Keratinocyte (primary cell): ENCODE measurements around the gene SLC38A4. TPM values are rescaled to one million over a fixed set of nuclear protein-coding genes. Genes with fewer than 3 reads are reported as not detected.

ENCODE experiments used
- DNase-seq: peaks from one replicate; pipeline ENCODE4 v3.0.0-alpha.2; 2011; ENCODE audit warnings: low read depth, missing footprints, low spot score
- FAIRE-seq: peaks from 2 replicates; lab custom pipeline; 2011; peaks lifted over from hg19 to GRCh38; lab: Jason Lieb, UNC
- H2AFZ ChIP-seq: 2 replicates; pipeline ENCODE4 v1.6.0; 2012; ENCODE audit warnings: low read length, control low read depth, inconsistent platforms; ENCODE audit not compliant: control insufficient read depth
- H3K27ac ChIP-seq: 2 replicates; pipeline ENCODE4 v1.5.1; 2011; ENCODE audit warnings: low read length; ENCODE audit not compliant: control insufficient read depth, insufficient read depth
- H3K27me3 ChIP-seq: 3 replicates; pipeline ENCODE4 v1.6.0; 2011; ENCODE audit warnings: low read length; ENCODE audit not compliant: control insufficient read depth, insufficient read depth; ENCODE audit errors: extremely low read depth
- H3K36me3 ChIP-seq, 2 experiments: 2 replicates in 1 of 2; 3 replicates in 1 of 2; pipeline ENCODE4 v1.5.1; 2011; ENCODE audit warnings: low read length in 2 of 2, mild to moderate bottlenecking in 1 of 2; ENCODE audit not compliant: control insufficient read depth in 2 of 2, insufficient read depth in 2 of 2; ENCODE audit errors: extremely low read depth in 1 of 2
- H3K4me1 ChIP-seq: 3 replicates; pipeline ENCODE4 v1.5.1; 2011; ENCODE audit warnings: low read length; ENCODE audit not compliant: control insufficient read depth, insufficient read depth; ENCODE audit errors: extremely low read depth
- H3K4me2 ChIP-seq: 3 replicates; pipeline ENCODE4 v1.6.0; 2011; ENCODE audit warnings: low read depth, low read length; ENCODE audit not compliant: control insufficient read depth, insufficient read depth; ENCODE audit errors: extremely low read depth
- H3K4me3 ChIP-seq, 3 experiments: fragments of 200-600 bp in 1 of 3; sonication (generic) in 1 of 3; 2 replicates in 2 of 3; 3 replicates in 1 of 3; pipeline ENCODE4 v1.5.1; 2011 to 2016; ENCODE audit warnings: low read length in 3 of 3, mild to moderate bottlenecking in 3 of 3, control low read depth in 2 of 3, inconsistent platforms in 1 of 3, low read depth in 1 of 3, mixed read lengths in 1 of 3, mixed run types in 1 of 3, moderate library complexity in 1 of 3; ENCODE audit not compliant: control insufficient read depth in 2 of 3, insufficient read depth in 2 of 3; ENCODE audit errors: extremely low read depth in 1 of 3
- H3K79me2 ChIP-seq: 2 replicates; pipeline ENCODE4 v1.6.0; 2012; ENCODE audit warnings: low read length; ENCODE audit not compliant: control insufficient read depth, insufficient read depth
- H3K9ac ChIP-seq: 3 replicates; pipeline ENCODE4 v1.6.0; 2011; ENCODE audit warnings: low read length; ENCODE audit not compliant: control insufficient read depth, insufficient read depth; ENCODE audit errors: extremely low read depth
- H3K9me1 ChIP-seq: 3 replicates; pipeline ENCODE4 v1.6.0; 2011; ENCODE audit warnings: low read length; ENCODE audit not compliant: control insufficient read depth, insufficient read depth; ENCODE audit errors: extremely low read depth
- H3K9me3 ChIP-seq: 2 replicates; pipeline ENCODE4 v1.5.1; 2012; ENCODE audit warnings: low read depth, low read length; ENCODE audit not compliant: control insufficient read depth
- H4K20me1 ChIP-seq: 3 replicates; pipeline ENCODE4 v1.6.0; 2011; ENCODE audit warnings: low read length; ENCODE audit not compliant: control insufficient read depth, insufficient read depth; ENCODE audit errors: extremely low read depth
- EZH2 ChIP-seq: IDR thresholded peaks from one replicate; pipeline ENCODE4 v1.6.1; 2012; ENCODE audit warnings: inconsistent platforms, mild to moderate bottlenecking, low read length, moderate library complexity
- dilution Hi-C: fragments of 300-500 bp; cut with MboI; formaldehyde crosslinking; loops from one replicate; pipeline ENCODE4 v1.7.0; 2020; ENCODE audit warnings: low sequenced_read_pairs; ENCODE audit not compliant: extremely low pct_ligation_motif_present
- polyA plus RNA-seq, 5 experiments: library from polyadenylated mRNA; depleted of rRNA in 3 of 5; stranded (reverse) in 3 of 5; stranded (forward) in 1 of 5; unstranded in 1 of 5; fragments of >200 nt; gene quantifications; 1 replicate in 1 of 5; 2 replicates in 3 of 5; 3 replicates in 1 of 5; pipeline versions ENCODE4 v1.2.1 to v1.2.3, GENCODE V29; 2011 to 2012; ENCODE audit warnings: missing spikeins in 2 of 5, low read depth in 1 of 5, low replicate concordance in 1 of 5
- TF ChIP-seq, protein P1 (sequence below), 3 experiments: IDR thresholded peaks in 1 of 3; conservative IDR thresholded peaks in 1 of 3; optimal IDR thresholded peaks in 1 of 3; 2 replicates in 2 of 3; 3 replicates in 1 of 3; pipeline versions ENCODE3 to v1.5.1; 2011; ENCODE audit warnings: low read length in 3 of 3, mild to moderate bottlenecking in 3 of 3, moderate library complexity in 2 of 3, control low read depth in 1 of 3, inconsistent platforms in 1 of 3; ENCODE audit not compliant: insufficient read depth in 2 of 3; ENCODE audit errors: extremely low read depth in 1 of 3

Gene SLC38A4
- polyA plus RNA-seq, 1 donor (not counting 4 experiments of a cell fraction or from before 2014, with no cell fraction given), result 0.37 TPM

DNA sequence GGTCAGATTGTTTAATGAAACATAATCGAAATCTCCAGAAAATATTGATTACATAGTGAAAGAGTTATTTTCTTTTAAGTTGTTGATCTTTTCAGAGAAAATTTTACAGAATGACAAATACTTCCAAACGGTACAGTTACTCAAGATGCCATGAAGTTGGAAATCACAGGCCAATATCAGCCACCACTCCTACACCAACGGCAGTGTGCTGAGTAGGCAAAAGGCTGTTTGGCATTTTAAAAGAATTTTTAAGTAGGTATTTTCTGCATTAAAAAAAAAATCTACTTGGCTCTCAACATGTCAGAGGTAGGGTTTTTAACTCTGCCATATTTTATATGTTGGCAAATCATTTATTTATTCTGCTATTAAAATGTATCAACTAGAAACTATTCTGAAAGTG lies 21.7 kb downstream of the SLC38A4 start:
- TF ChIP-seq, protein P1, sequence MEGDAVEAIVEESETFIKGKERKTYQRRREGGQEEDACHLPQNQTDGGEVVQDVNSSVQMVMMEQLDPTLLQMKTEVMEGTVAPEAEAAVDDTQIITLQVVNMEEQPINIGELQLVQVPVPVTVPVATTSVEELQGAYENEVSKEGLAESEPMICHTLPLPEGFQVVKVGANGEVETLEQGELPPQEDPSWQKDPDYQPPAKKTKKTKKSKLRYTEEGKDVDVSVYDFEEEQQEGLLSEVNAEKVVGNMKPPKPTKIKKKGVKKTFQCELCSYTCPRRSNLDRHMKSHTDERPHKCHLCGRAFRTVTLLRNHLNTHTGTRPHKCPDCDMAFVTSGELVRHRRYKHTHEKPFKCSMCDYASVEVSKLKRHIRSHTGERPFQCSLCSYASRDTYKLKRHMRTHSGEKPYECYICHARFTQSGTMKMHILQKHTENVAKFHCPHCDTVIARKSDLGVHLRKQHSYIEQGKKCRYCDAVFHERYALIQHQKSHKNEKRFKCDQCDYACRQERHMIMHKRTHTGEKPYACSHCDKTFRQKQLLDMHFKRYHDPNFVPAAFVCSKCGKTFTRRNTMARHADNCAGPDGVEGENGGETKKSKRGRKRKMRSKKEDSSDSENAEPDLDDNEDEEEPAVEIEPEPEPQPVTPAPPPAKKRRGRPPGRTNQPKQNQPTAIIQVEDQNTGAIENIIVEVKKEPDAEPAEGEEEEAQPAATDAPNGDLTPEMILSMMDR (optimal IDR thresholded peaks at IDR 0.05 in 1 of 3, IDR thresholded peaks at IDR 0.05 in 1 of 3, conservative IDR thresholded peaks at IDR 0.05 in 1 of 3; ENCODE audit: extremely low read depth in 1 of 3, insufficient read depth in 2 of 3, low read length in 3 of 3), result no peak
- no peak for TF ChIP-seq EZH2
- FAIRE-seq, result no peak

DNA sequence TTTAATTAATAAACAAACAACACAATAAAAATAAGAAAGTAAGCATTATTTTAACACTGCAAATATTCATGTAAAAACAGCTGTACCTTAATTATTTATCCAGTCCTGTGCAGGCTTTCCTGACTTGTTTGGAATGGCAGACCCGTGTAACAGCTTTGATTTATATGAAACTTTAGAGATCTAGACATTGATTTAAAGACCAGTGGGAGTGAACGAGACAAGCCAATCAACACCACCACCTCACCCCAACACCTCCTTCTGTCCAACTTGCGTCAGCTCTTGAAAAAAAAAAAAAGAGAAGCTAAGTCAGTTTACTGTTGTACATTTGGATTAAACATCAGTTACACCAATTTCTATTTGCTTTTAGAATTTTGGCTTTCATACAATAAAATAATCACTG lies 22.3 kb downstream of the SLC38A4 start:
- TF ChIP-seq, protein P1 (optimal IDR thresholded peaks at IDR 0.05 in 1 of 3, IDR thresholded peaks at IDR 0.05 in 1 of 3, conservative IDR thresholded peaks at IDR 0.05 in 1 of 3; ENCODE audit: extremely low read depth in 1 of 3, insufficient read depth in 2 of 3, low read length in 3 of 3), result no peak
- TF ChIP-seq EZH2, result no peak
- H3K79me2 ChIP-seq, result no peaks in the 10 kb centered on the region
- no peaks in the 10 kb centered on the region for H3K4me1 ChIP-seq
- no peak overlapping the region for H3K9ac ChIP-seq
- no peaks in the 10 kb centered on the region for H3K36me3 ChIP-seq
- H3K4me2 ChIP-seq, result no peak overlapping the region
- H3K4me3 ChIP-seq, result no peak overlapping the region
- dilution Hi-C loops, result no loop called here
- DNase-seq, result no peak
- H3K27ac ChIP-seq, result no peak overlapping the region
- peak overlapping the region; percentile 25 for H2AFZ ChIP-seq
- no peak for FAIRE-seq
- H4K20me1 ChIP-seq, result no peaks in the 10 kb centered on the region
- H3K27me3 ChIP-seq, result no peaks in the 10 kb centered on the region
- H3K9me1 ChIP-seq, result no peaks in the 10 kb centered on the region
- no peaks in the 10 kb centered on the region for H3K9me3 ChIP-seq

More for the DNA sequence above, 21.7 kb downstream of the SLC38A4 start:
- Histone ChIP-seq H3K9ac (no peak overlapping the region), H3K27ac (no peak overlapping the region), H2AFZ (no peak overlapping the region), H3K9me3 (no peaks in the 10 kb centered on the region), H3K79me2 (no peaks in the 10 kb centered on the region), H3K9me1 (no peaks in the 10 kb centered on the region), H3K27me3 (no peaks in the 10 kb centered on the region), H4K20me1 (no peaks in the 10 kb centered on the region), H3K4me2 (no peak overlapping the region), H3K4me1 (no peaks in the 10 kb centered on the region), H3K4me3 (no peak overlapping the region), H3K36me3 (no peaks in the 10 kb centered on the region)
- no peak for DNase-seq
- dilution Hi-C loops, result no loop called here
